ENCODE measurements around the gene ERCC6.

ERCC6 gene

DNA sequence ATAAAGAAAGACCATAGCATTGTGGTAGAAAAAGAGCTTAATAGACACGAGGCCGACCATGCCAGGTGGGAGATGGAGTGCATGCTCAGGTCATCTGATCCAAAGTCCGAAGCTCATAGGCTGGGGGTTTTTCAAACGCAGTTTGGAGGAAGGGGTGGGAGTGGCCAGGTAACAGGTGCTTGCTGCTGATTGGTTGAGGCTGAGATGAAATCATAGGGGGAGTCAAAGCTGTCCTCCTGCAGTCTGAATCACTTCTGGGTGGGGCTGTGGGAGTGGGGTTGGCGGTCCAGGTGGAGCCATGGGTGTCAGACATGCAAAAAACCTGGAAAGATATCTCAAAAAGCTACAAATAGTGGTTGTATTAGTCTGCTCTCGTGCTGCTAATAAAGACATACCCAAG, 2.8 kb upstream of the ERCC6 start:
- in situ Hi-C loops (cut with HindIII; ENCODE audit: low sequenced_read_pairs) = no loop called here
- no peak for DNase-seq (ENCODE audit: low read depth)
- H3K4me3 ChIP-seq (ENCODE audit: low read depth, low read length) = no peak overlapping the region
- TF ChIP-seq, protein P1, sequence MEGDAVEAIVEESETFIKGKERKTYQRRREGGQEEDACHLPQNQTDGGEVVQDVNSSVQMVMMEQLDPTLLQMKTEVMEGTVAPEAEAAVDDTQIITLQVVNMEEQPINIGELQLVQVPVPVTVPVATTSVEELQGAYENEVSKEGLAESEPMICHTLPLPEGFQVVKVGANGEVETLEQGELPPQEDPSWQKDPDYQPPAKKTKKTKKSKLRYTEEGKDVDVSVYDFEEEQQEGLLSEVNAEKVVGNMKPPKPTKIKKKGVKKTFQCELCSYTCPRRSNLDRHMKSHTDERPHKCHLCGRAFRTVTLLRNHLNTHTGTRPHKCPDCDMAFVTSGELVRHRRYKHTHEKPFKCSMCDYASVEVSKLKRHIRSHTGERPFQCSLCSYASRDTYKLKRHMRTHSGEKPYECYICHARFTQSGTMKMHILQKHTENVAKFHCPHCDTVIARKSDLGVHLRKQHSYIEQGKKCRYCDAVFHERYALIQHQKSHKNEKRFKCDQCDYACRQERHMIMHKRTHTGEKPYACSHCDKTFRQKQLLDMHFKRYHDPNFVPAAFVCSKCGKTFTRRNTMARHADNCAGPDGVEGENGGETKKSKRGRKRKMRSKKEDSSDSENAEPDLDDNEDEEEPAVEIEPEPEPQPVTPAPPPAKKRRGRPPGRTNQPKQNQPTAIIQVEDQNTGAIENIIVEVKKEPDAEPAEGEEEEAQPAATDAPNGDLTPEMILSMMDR (IDR thresholded peaks at IDR 0.05; ENCODE audit: low read depth, low read length, missing control alignments) = no peak

DNA sequence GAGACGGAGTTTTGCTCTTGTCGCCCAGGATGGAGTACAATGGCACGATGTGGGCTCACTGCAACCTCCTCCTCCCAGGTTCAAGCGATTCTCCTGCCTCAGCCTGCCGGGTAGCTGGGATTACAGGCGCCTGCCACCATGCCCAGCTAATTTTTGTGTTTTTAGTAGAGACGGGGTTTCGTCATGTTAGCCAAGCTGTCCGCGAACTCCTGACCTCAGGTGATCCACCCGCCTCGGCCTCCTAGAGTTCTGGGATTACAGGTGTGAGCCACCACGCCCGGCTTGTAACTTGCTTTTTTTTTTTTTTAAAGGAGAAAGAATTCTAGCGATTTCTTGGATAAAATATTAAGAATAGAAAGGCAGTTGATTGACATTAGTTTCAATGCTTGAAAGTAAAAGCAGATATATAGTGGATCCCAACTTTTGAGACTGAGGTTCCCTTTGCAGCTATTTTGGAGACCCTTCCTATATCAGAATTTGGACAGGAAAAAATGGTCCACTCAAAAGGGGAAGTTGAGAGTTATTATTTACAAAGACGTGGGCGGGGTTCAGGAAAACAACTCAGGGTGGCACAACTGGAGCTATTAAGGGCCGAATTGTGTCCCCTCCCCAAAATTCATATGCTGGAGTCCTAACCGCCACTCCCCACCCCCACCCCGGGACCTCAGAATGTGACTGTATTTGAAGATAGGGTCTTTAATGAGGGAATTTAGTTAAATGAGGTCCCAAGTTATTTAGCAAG, 1.3 kb upstream of the ERCC6 start:
- no peak for DNase-seq (ENCODE audit: low read depth)
- TF ChIP-seq, protein P1 (IDR thresholded peaks at IDR 0.05; ENCODE audit: low read depth, low read length, missing control alignments) = no peak
- in situ Hi-C loops (cut with HindIII; ENCODE audit: low sequenced_read_pairs) = no loop called here
- H3K4me3 ChIP-seq (ENCODE audit: low read depth, low read length) = no peak overlapping the region

DNA sequence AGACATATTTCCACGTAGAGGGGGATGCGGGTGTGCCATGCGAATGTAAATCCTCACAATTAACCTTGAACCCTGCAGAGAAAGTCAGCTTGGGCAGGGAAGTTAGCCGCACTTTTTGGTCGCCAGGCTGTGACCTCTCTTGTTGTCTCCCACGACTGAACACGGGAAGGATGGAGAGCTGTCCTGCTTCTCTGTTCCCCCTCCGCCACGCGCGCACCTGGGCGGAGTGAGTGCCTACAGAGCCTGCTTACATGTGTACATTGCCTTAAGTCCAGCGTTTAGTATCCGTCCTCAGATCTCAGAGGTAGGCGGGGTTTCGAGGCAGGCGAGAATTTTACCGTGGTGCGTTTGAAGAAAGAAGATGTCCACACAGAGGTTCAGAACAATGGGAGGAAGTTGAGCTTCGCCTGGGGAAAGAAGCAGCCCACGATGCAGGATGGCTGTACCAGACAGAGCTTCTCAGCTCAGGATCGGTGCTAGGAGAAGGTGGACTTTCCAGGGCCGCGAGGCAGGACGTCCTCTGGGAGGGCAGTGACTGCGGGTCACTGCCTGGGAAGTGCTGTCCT, 482 bp upstream of the ERCC6 start:
- in situ Hi-C loops (cut with HindIII; ENCODE audit: low sequenced_read_pairs) = no loop called here
- H3K4me3 ChIP-seq (ENCODE audit: low read depth, low read length) = peak overlapping the region; percentile 72
- DNase-seq (ENCODE audit: low read depth) = no peak
- TF ChIP-seq, protein P1 (IDR thresholded peaks at IDR 0.05; ENCODE audit: low read depth, low read length, missing control alignments) = no peak

DNA sequence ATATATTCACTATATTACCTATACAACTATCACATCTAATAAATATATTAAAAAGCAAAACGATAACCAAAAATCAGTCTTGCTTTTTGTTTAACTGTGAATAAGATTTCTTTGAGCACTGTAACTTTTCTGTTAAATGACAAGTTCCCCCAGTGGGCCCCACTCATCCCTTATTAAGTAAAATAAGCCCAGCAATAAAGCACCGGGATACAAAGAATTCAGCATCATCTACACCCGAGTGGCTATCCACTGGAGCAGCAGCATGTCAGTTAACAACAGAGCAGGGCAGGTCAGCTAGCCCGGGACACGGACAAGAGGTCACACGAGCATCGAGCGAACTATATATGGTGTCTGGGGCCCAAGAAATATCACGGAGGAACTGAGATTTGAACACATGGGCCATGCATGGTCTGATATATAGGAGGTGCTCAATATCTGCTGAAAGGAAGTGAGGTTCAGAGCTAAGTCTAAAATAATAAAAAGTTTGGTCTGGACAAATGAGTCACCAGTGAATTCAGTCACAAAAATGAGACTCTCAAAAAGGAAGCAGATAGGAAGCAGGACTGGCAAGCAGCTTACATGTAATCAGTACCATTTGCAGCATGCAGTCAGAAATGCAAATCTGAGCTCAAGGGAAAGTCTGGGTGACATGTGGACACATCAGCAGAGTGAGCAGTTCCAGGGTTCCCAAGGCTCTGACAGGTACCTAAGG, 4.1 kb downstream of the ERCC6 start:
- peak; percentile 5 for DNase-seq (ENCODE audit: low read depth)

DNA sequence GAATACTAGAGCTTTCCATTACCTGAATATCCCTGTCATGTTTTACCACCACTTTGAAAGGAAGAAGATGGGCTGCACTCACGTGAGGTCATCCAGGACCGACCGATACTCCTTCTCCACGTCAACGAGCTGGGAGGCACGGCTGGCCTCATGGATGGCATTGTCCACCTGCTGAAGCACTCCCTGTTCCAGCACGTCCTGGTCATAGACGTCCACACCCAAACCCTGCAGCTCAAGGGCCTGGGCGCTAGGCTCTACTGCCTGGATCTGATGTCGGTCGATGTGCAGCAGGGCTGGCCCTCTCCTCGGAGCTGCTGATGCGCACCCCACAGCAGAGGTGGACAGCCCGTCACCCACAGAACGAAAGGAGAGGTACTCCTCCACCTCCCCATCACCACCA, 6.5 kb downstream of the ERCC6 start:
- TF ChIP-seq, protein P1 (IDR thresholded peaks at IDR 0.05; ENCODE audit: low read depth, low read length, missing control alignments) = no peak
- DNase-seq (ENCODE audit: low read depth) = no peak
- H3K4me3 ChIP-seq (ENCODE audit: low read depth, low read length) = no peak overlapping the region
- in situ Hi-C loops (cut with HindIII; ENCODE audit: low sequenced_read_pairs) = no loop called here

More for the DNA sequence above, 4.1 kb downstream of the ERCC6 start:
- H3K4me3 ChIP-seq (ENCODE audit: low read depth, low read length) = no peak overlapping the region
- TF ChIP-seq, protein P1 (IDR thresholded peaks at IDR 0.05; ENCODE audit: low read depth, low read length, missing control alignments) = no peak
- in situ Hi-C loops (cut with HindIII; ENCODE audit: low sequenced_read_pairs) = no loop called here

DNA sequence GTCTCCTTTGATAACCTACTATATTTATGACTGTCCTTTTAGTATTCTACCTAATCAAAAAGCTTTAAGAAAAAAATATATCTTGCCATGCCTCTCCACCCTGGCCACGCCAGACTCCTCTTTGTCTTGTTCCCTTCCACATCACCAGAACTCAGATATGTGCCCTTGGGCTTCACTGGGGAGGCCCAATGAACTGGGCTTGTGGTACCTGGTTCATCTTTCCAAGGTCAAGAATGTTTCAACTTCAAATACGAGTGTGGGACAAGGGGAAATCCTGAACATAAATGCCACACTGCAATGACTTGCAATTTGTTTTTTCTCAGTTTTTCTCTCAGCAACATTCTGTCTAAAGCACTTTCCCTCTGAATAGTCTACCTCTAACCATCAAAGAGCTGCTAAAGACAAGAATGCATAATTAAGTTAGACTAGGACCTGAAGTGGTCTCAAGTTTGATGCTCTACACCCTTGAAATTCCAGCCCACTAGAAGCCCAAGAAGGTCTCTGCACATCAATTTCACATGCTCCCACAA, 9.9 kb downstream of the ERCC6 start:
- in situ Hi-C loops (cut with HindIII; ENCODE audit: low sequenced_read_pairs) = no loop called here
- DNase-seq (ENCODE audit: low read depth) = no peak
- H3K4me3 ChIP-seq (ENCODE audit: low read depth, low read length) = no peak overlapping the region
- TF ChIP-seq, protein P1 (IDR thresholded peaks at IDR 0.05; ENCODE audit: low read depth, low read length, missing control alignments) = no peak

All from astrocyte of the cerebellum (primary cell).